Amygdala (tissue), 56 donors: ENCODE measurements around the gene CCT4.
"Not testable (repeated sequence)": the region's sequence is repeated elsewhere in the genome, so short reads cannot be mapped to it uniquely, and the experiment has no call there.

Experiments
- DNase-seq, 56 donors: peaks; one replicate each; lab custom pipeline; 2025; lab: John Stamatoyannopoulos, UW

CCT4 gene

DNA sequence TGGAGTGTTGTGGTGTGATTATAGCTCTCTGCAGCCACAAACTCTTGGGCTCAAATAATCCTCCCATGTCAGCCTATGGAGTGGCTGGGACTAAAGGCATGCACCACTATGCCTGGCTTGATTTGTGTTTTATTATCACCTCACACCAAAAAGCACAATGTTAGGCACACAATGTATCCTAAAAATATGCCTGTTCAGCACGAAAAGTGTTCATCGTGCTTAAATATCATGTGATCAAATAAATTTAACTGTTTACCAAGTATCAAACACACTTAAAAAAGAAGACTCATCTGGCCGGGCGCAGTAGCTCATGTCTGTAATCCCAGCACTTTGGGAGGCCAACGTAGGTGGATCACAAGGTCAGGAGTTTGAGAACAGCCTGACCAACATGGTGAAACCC, 5.6 kb downstream of the CCT4 start:
- DNase-seq, result no peak

DNA sequence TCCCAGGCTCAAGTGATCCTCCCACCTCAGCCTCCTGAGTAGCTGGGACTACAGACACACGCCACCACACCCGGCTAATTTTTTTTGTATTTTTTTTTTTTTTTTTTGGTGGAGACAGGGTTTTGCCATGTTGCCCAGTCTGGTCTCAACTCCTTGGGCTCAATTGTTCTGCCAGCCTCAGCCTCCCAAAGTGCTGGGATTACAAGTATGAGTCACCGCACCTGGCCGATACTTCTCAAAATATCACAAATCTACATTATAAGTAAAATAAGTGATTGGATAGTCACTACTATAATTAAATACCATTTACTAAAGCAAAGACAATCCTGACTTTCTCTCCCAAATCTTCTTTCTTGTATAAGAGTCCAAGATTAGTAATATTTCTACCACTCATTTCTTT, 9.1 kb downstream of the CCT4 start:
- not testable (repeated sequence) for DNase-seq

DNA sequence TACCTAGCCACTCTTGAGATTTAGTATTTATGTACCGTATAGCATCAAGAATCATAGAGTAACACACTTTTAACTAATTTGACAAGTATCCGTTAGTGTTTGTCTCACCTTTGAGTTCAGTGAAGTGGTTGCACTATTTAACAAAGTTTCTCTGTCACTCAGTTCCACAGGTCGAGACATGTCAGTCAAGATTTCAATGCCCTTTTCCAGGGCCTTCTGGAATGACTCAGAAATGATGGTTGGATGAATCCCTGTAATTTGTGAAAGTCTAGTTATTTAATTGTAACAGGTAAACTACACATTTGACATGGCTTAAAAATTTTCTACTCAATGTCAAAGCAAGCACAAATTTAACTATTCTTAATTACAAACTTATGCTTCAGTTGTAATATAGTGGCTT, 9.7 kb downstream of the CCT4 start:
- no peak for DNase-seq

DNA sequence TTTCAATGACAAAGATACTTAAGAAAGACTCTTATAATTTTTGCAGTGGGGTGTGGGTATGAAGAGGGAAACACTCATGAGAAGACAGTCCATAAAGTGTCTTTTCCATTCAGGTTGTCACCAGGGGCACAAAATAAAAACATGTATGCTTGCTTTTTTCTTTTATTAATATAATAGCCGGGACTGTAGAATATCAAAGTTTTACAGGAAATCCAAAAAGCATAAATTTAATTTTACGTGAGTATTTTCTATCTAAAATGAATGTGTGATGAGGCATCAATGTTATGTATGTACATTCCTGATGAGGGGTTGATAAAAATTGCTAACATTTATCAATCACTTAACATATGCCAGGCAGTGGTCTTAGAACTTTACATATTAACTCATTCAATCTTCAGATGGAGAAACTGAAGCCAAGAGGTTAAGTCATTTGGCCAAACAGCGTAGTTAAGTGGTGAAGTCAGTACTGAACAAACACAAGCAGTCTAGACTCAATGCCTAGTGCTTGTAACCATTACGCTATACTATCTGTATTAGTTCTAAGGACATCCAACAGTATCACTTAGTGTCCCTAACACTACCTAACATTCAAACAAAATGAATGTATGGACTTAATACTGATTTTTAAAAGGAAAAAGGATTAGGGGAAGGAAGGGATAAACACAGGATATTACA, 10.7 kb downstream of the CCT4 start:
- no peak for DNase-seq

DNA sequence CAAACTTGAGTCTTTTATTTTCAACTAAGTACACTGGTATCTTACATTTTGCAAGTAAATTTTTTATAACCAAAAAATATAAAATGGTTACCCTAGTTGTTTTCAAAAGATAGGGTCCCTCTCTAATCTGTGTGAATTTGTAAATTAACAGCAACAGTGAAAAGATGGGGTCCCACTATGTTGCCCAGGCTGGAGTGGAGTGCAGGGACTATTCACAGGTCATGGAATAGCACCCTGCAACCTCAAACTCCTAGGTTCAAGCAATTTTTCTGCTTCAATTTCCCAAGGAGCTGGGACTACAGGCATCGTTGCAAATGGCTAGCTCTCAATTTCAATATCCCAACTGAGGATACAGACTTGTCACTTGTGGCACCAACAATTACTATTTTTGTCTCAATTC, 12.1 kb downstream of the CCT4 start:
- no peak for DNase-seq

DNA sequence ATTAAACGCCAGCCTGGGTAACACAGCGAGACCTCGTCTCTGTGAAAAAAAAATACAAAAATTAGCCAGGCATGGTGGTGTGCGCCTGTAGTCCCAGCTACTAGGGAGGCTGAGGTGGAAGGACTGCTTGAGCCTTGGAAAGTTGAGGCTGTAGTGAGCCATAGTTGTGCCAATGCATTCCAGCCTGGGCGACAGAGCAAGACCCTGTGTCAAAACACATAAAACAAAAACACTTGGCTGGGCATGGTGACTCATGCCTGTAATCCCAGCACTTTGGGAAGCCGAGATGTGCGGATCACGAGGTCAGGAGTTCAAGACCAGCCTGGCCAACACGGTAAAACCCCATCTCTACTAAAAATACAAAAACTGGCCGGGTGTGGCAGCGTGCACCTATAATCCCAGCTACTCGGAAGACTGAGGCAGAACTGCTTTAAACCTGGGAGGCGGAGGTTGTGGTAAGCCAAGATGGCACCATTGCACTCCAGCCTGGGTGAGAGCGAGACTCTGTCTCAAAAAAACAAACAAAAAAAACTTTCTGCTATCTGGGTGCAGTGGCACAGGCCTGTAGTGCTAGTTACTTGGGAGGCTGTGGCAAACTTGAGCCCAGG, 21.9 kb downstream of the CCT4 start:
- not testable (repeated sequence) for DNase-seq

DNA sequence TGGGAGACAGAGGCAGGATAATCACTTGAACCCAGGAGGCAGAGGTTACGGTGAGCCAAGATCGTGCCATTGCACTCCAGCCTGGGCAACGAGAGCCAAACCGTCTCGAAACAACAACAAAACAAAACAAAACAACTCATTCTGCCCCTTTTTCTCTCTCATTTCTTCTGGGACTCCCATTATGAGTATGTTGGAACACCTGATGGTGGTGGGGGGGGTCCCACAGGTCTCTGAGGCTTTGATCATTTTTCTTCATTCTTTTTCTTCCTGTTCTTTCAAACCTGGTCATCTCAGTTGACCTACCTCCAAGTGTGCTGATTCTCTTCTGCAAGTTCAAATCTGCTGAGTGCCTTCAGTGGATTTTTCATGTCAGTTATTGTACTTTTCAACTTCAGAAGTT, 26.4 kb downstream of the CCT4 start:
- no peak for DNase-seq

DNA sequence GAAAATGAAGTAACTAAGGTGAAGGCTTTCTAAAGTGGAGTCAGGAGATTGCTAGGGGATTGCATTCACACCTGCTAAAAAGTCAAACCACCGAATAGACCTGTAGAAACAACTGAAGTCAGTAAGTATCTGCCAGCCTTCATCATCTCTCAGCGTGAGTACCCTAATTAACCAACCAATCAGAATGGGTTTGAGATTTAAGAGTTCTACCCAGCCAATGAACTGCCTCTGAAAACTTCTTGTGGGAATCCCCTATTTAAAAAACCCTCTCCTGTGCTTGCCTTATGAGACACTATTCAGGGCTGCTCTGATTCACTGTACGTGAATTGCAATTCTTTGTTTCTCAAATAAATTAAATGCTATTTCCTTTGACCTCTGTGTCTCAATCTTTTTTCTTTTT, 31.2 kb downstream of the CCT4 start:
- no peak for DNase-seq

DNA sequence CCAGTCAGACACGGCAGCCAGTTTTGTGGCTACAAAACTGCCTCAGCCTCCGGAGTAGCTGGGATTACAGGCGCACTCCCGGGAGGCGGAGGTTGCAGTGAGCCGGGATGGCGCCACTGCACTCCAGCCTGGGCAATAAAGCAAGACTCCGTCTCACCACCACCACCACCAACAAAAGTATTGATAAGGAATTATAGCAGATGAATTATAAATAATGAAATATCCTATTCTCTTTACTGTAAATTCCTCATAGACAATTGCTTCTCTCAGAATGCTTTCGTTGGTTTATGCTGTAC, 33.2 kb downstream of the CCT4 start:
- peak in 2 of 56 donors; percentile 10 to 33 for DNase-seq

DNA sequence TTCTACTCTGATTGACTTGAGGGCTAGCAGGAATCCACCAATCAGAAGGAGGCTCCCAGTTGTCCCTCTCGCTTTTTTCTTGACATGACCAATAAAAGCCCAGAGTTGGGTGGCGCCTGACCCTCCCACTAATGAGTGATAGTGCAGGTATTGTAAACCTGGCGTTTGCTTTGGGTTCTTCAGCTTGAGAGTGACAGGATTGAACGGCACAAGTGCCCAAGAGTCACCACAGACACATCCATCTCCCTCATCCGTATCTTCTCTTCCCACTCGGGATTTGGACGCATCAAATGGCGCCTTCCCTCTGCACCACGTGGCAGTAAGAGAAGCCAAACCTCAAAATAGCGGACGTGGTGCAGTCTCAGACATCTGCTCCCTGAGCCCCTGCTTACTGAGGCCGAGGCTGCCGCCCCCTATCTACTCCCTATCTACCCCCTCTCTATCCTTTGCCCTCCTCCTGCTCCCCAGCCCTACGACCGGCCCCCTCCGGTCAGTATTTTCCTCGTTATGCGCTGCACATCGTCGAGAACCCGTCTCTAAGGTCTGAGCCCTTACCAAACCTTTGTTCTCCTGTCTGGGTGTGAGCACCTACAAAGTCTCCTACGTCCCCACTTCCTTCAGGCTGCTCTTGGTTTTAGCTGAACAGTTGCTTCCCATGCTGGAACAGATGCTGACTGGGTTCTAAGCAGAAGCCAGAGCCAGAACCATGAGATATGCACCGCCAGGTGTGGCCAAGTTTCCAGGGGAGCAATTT, 33.7 kb downstream of the CCT4 start:
- peak; percentile 51 to 95 (median 85) for DNase-seq

DNA sequence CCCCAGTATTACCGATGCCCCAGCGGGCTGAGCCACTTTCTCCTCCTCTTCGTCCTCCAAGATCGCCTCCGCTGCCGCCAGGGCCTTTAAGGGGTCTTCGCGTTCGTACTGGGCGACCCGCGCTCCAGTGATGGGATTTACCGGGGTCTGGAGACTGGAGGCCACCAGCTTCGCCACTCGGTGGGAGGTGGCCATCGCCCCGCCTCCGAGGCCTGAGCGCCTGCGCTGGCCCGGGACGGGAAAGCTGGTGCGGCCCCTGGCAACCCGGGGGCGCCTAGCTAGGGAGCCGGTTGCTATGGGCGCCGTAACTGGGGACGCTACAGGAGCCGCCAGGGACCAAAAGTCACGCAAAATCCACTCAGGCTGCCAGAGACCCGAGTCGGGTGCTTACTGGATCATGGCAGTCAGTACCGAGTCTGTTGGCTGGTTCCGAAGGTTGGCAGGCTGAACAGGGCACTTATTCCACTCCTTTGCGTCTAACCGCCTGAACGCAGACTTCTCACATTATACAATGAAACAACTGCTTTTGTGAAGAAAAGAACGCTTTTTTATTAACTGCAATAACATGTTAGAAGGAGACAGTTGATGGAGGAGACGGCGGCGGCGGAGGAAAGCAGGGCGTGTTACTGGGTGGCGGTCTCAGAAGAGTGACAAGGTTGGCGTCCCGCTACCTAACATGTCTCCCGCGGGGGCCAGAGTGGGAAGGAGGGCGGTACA, 34.5 kb downstream of the CCT4 start, which contains the start of gene FAM161A:
TSS of gene FAM161A (minus strand) at position 214 of the 717 bp plus-strand sequence. CDS start at position 195, 19 bp downstream.
- DNase-seq, result peak; percentile 46 to 92 (median 84)

DNA sequence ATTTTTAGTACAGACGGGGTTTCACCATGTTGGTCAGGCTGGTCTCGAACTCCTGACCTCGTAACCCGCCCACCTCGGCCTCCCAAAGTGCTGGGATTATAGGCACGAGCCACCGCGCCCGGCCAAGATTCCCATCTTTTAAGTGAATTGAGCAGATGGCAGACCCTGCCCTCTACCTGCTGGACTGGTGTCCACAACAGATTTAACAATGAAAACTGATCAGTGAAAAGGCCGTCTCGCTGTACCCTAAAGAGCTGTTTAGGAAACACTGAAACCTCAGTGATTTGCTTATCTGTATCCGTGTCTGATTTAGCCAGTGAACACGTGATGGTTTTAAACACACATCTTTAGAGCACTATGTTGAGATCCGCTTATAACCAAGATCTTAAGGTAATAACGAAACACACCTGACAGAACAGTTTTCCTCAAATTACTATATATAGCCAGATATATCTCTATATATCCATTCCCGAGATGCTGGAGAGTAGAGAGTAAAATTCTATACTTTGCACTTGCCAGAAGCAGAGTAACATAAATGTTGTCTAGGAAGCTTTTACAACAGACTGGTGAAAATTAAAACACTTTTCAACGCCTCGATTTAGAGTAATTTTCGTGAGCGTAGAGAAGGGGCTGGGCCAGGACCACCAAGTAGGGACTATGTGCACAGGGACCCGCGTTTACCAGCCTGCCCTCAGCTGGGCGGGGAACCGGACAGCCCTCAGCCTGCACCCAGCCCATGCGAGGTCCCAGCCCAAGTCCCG, 35.2 kb downstream of the CCT4 start:
- peak in 8 of 56 donors; percentile 3 to 83 (median 70) for DNase-seq

DNA sequence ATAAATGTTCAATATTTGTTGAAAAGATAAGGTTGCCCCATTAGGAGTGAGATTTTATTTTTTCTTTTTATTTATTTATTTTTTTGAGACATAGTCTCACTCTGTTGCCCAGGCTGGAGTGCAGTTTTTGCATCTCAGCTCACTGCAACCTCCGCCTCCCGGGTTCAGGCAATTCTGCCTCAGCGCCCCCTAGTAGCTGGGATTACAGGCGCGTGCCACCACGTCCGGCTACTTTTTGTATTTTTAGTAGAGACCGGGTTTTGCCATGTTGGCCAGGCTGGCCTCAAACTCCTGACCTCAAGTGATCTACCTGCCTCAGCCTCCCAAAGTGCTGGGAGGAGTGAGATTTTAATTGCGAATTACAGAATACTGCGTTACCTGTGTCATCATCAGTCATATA, 37.2 kb downstream of the CCT4 start:
- DNase-seq, result not testable (repeated sequence)

DNA sequence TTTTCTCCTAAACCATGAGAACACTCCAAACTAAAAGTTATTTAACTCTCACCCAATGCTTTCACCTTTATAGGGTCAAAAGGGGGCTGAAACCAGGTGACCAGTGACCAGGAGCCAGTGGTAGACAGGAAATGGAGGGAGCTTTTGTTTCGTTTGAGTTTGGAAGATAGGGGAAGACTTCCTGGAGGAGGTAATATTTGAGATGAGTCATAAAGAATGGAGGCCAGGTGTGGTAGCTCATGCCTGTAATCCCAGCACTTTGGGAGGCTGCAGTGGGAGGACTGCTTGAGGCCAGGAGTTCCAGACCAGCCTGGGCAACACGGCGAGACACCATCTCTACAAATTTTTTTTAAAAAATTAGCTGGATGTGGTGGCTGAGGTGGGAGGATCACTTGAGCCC, 43.1 kb downstream of the CCT4 start:
- DNase-seq, result no peak

DNA sequence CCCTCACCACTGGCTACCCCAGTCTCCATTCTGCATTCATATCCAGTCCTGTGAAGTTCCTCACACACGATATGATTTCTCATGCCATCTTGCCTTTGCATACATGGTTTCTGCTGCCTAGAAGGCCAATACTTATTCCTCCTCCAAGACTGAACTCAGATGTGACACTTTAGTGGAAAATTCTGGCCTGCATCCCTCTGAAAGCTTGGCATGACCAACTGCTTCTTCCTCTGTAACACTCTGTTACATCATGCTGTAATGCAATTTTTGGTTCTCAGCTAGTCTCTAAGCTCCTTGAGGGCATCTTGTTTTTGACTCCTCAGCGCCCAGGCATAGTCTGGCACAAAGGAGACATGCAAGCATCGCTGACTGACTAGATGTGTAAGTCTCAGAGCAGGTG, 47.2 kb downstream of the CCT4 start:
- no peak for DNase-seq

DNA sequence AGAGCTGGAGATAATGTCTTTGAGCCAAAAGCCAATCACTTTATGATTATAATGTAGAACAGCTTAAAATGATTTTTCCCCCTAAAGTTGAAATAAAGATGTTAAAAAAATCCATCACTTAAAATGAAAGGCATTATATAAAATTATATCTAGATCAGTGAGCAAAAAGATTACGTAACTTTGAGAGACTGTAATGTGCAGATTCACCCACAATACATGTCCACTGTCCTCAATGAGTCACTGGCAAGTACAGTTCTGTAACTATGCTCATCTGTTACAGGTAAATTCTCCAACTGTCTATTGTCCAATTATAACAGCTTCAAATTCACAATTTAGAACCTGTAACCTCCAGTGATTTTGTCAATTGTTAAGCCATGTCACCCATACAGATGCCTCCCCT, 53.6 kb downstream of the CCT4 start:
- no peak for DNase-seq

DNA sequence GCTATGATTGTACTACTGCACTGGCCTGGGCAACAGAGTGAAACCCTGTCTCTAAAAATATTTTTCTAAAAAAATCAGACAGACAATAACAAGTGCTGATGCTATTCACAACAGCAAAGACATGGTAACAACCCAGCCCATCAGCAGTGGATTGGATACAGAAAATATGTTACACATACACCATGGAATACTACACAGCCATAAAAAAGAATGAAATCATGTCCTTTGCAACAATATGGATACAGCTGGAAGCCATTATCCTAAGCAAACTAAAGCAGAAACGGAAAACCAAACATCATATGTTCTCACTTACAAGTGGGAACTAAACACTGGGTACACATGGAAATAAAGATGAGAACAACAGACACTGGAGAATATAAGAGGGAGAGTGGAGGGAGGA, 54.5 kb downstream of the CCT4 start:
- DNase-seq, result no peak

DNA sequence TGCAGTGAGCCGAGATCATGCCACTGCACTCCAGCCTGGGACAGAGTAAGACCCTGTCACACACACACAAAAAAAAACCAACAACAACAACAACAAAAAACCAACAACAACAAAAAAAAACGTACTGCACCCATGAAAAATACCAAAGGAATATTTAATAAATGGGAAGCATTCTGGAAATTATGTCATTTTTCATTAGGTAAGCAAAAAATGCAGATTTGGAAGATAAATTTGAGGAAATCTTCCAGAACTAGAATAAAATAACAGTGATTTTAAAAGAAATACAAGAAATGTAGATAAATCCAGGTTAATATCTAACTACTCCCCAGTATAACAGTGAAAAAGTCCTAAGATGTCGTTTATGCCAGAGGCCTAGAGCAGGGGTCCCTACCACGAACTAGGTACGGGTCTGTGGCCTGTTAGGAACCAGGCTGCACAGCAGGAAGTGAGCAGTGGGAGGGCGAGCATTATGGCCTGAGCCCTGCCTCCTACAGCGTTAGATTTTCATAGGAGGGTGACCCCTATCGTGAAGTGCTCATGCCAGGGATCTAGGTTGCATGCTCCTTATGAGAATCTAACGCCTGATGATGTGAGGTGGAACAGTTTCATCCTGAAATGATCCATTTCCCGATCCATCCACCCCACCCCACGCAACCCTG, 56.1 kb downstream of the CCT4 start:
- DNase-seq, result no peak

DNA sequence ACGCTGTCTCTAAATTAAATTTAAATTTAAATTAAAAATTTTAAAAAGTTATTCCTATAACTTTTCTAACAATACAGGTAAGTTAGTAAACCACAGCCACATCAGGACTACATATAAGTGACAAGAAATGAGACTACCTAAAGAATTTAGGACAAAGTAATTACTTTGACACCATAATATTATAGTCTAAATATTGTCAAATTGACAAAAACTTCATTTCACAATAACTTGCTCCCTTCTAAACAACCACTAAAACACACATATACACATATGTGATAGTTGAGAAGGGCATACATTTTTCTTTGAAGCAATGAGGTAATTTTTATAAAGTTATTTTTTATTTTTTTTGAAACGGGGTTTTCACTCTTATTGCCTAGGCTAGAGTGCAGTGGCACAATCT, 66.2 kb downstream of the CCT4 start:
- DNase-seq, result no peak
